ENCODE results near the gene SFMBT2. TPM values are rescaled to one million over a fixed set of nuclear protein-coding genes. Genes with fewer than 3 reads are reported as not detected.

Gene SFMBT2
- total and polyA plus RNA-seq, 2 of the 13 experiments (the other 11 are each of a cell fraction or from before 2014, with no cell fraction given): 0.01 to 0.02 TPM

- Histone ChIP-seq H3K4me3 (replicated peaks in 1 of 3; ENCODE audit: insufficient read depth in 1 of 3, low read depth in 2 of 3, low read length in 3 of 3) (no peak overlapping the region), H3K9me3 (ENCODE audit: low read length) (no peaks in the 10 kb centered on the region), H2AFZ (ENCODE audit: low read length) (no peak overlapping the region), H3K36me3 (replicated peaks in 1 of 2; ENCODE audit: control insufficient read depth in 1 of 2, insufficient read depth in 2 of 2, low read length in 2 of 2) (no peaks in the 10 kb centered on the region), H3K27ac (ENCODE audit: extremely low read length, insufficient read depth, low read length) (no peak overlapping the region), H3K27me3 (ENCODE audit: control insufficient read depth in 1 of 2, insufficient read depth in 2 of 2, low read length in 2 of 2) (peaks cover 0 to 3% of the 10 kb centered on the region in 2 experiments; a peak in 2 of 5 replicates), H3K4me2 (ENCODE audit: low read depth, low read length) (no peak overlapping the region), H3K79me2 (ENCODE audit: insufficient read depth, low read length) (no peaks in the 10 kb centered on the region), H4K20me1 (ENCODE audit: insufficient read depth, low read length) (no peaks in the 10 kb centered on the region), H3K9ac (ENCODE audit: insufficient read depth, low read depth, low read length) (no peak overlapping the region), H3K4me1 (ENCODE audit: insufficient read depth, low read length) (no peaks in the 10 kb centered on the region)
- DNase-seq (ENCODE audit: low spot score): no peak
- ChIA-PET CTCF (ENCODE audit: low intra/inter-chr PET ratio, low total read pairs) (no interaction called here), POLR2A (no interaction called here)
- intact Hi-C loops (cut with micrococcal nuclease; ENCODE audit: unreplicated experiment) (no loop called here), in situ Hi-C loops (cut with HindIII; ENCODE audit: extremely low pct_ligation_motif_present, low pct_unique_long_range_greater_than_20kb) (no loop called here)
- no TSS peak for BruUV-seq (replicated peaks)
- WGBS (ENCODE audit: low lambda C conversion rate): 9% methylated on average over 7 of the region's 9 CpGs
- TF ChIP-seq TEAD2 (CRISPR knock-in tag; IDR thresholded peaks at IDR 0.05): no peak
- no peak for TF ChIP-seq POGZ (CRISPR knock-in tag; IDR thresholded peaks at IDR 0.05)
- TF ChIP-seq ZNF775 (CRISPR knock-in tag; IDR thresholded peaks at IDR 0.05; ENCODE audit: borderline replicate concordance): no peak
- no peak for TF ChIP-seq SP4 (CRISPR knock-in tag; IDR thresholded peaks at IDR 0.05)
- TF ChIP-seq HNF1B (CRISPR knock-in tag; IDR thresholded peaks at IDR 0.05): no peak
- no peak for TF ChIP-seq ATM (IDR thresholded peaks at IDR 0.05; ENCODE audit: borderline replicate concordance)
- TF ChIP-seq ZNF580 (CRISPR knock-in tag; IDR thresholded peaks at IDR 0.05; ENCODE audit: borderline replicate concordance, low read depth): no peak
- no peak for TF ChIP-seq MED1 (CRISPR knock-in tag; IDR thresholded peaks at IDR 0.05)
- no peak for FAIRE-seq
- no peak for ATAC-seq
Measured at GRCh38 chr10:7351894-7352293, 58.9 kb downstream of the SFMBT2 start.

Measured in HepG2 (cell line).